DMS153 (cell line): Measurements from ENCODE around the gene AGAP1.
"Not testable (repeated sequence)": the region's sequence is repeated elsewhere in the genome, so short reads cannot be mapped to it uniquely, and the experiment has no call there.

Experiments
- DNase-seq: peaks from one replicate; lab custom pipeline; 2025; lab: John Stamatoyannopoulos, UW

The AGAP1 gene

DNA sequence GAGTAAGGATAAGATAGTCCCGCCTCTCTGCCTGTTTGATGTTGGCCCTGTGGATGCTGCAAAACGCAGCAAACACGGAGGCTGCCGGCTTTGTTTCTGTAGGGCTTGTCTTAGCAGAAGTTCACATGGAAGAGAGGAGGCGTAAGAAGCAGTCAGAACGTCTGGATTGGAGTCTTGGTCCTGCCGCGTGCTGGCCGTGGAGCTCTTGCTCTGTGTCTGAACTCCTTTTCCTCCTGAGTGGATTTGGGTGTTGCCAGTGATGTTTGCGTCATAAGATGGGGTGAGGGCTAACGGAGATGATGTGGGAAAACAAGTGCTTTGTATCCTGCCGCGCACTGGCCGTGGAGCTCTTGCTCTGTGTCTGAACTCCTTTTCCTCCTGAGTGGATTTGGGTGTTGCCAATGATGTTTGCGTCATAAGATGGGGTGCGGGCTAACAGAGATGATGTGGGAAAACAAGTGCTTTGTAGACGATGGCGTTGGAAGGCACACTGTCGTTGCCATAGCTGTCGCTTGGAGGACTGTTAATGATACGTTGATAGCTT lies 240.9 kb downstream of the AGAP1 start:
- no peak for DNase-seq

DNA sequence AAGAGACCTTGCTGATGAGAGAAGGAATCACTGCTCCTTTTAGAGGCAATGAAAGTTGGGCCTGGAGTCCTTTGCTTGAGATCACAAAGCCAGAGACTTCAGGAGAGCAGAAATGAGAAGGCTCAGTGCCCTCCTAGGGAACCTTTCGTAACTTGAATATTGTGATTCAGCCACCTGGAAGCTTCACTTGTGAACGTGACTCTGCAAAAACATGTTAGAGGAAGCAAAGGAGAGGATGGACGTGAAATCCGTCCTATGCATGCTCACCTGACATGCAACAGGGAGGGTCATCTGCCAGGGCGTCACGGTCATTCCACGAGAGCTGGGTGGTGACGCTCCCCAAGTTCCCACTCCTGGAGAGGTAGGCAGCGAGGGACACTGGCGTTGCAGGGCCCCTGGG lies 243.6 kb downstream of the AGAP1 start:
- DNase-seq = no peak

DNA sequence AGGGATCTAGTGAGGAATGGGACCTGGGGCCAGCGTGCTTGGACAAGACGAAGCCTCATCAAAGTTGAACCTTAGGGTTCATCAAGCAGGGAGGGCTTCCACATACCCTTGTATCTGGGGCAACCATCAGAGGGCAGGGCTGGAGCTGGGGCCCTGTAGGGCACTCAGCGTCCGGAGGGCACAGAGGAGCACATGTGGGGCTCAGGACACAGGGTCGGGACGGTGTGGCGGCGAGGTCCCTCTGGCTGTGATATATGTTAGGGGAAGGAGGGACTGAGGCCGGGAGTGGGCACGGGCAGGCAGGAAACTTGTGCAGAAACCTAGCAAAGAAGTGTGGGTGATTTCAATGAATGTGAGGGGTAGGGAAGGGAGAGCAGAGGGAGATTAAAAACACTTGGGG lies 244.0 kb downstream of the AGAP1 start:
- DNase-seq = no peak

DNA sequence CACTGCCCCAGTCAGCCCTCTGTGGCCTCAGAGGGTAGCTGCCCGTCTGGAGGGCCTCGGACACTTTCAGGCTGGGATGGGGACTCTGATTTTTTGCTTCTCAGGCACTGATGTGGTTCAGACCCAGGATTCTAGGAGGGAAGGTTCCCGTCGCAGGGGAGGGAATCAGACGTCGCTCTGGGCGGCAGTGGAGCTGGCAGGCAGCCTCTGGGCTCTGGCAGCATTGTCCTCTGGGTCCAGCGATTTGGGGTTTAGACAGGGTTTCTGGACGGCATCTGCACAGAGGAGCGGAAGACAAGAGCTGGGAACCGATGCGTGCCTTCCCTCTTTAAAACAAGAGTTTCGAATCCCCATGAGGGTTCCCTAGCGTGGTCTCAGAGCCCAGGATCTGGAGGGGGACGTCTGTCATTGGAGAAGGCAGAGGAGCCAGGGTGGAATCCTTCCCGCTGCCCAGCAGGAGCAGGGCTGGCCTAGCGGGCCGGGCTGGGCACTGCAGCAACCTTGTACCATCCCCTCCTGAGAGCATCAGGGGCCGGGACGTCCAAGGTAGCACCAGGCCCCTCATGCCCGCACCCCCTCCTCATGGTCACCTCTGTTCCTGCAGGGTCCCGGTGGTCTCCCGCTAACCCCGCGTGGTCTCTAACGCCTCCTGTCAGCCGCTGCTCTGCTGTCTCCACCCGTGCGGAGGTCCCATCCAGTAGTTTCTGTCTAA lies 246.0 kb downstream of the AGAP1 start:
- no peak for DNase-seq

DNA sequence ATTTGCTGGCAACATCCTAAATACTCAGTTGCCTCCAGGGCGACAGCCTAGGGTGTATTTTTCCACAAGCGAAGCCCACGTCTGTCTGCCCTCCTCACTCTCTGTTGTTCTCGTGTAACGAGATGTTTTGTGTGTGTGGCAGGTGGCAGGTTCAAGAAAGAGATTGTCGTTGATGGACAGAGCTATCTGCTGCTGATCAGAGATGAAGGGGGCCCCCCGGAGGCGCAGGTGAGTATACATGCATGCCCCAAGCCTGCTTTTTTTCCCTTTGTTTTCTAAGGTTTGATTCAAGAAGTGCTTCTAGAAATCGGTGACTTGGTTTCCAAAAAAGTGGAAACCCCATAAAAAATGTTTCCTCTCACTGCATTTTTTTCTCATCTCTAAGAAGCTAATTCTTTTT lies 247.0 kb downstream of the AGAP1 start:
- peak; percentile 33 for DNase-seq

- DNase-seq = no peak
Observed at GRCh38 chr2:235744161-235744560, 250.3 kb downstream of the AGAP1 start.

DNA sequence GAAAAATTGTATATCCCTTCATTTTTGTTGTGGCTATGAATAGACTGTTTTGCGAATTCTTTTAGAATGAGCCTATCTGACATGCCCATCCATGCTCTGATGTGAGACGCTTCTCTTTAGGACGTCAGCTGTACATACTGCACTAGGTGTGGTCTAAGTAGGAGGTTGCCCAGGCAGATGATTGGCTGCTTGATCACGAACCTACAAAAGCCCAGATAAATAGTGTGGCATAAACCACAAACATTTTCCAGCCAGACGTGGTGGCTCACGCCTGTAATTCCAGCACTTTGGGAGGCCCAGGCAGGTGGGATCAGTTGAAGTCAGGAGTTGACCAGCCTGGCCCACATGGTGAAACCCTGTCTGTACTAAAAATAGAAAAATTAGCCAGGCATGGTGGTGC lies 251.8 kb downstream of the AGAP1 start:
- no peak for DNase-seq

DNA sequence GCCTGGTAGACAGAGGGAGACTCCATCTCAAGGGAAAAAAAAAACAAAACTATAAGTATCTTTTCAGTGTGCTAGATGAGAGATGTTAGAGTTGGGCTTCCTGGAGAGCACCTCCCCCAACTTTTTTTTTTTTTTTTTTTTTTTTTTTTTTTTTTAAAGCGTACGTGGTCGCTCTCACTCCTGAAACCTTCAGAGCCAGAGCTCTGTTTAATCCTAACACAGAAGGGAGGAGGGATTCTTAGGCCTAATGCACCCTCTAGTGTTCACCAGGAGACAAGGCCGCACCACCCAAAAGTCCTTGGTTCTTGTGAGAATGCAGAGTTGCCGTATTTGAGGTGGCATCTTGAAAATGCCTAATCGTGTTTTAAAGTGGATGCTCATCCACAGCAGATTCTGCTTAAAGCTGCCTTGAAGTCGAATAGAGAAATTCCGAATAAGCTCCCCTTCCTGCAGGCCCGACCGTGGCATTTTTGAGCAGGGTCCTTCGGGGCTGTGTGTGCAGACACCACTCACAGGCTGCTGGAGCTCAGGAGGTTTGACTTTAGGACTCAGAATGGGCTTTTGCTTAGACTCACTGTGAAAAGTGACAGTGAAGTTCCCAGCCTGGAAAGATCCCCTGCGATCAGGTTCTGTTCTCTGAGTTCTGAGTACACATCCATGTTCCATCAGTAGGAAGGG lies 252.6 kb downstream of the AGAP1 start:
- DNase-seq = peak; percentile 82

- DNase-seq = no peak
Observed at GRCh38 chr2:235747001-235747785, 253.3 kb downstream of the AGAP1 start.

DNA sequence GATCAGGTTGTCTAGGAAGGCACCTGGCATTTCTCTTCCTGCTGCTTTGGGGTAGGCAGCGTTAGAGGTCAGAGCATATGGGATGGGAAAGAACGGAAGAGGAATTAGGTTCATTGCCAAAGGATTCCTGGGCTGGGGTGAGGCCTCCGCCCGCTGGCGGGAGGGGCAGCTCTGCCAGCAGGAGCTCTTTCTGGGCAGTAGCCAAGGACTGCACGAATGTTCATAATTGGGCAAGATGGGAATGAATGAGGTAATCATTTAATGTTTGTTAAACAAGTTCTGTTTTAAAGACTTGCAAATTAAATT lies 253.9 kb downstream of the AGAP1 start:
- peak; percentile 16 for DNase-seq

- no peak for DNase-seq
Observed at GRCh38 chr2:235749121-235749770, 255.4 kb downstream of the AGAP1 start.

GRCh38 chr2:235749771-235750160 lies 255.9 kb downstream of the AGAP1 start:
- DNase-seq = no peak

DNA sequence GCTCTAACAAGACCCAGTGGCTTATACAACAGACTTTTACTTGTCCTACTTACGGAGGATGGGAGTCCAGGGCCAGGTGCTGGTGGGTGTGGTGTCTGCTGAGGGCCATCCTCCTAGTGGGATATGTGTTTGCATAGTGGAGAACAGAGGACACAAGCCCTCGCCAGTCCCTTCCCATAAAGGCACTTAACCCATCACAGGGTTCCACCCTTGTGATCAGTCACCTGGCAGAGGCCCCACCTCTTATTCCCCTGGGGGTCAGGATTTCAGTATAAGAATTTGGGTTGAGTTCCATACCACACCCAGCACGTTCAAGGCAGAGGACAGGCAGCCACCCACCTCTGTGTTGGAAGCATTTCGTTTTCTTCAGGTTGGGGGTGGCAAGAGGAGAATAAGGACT lies 259.0 kb downstream of the AGAP1 start:
- peak; percentile 22 for DNase-seq

DNA sequence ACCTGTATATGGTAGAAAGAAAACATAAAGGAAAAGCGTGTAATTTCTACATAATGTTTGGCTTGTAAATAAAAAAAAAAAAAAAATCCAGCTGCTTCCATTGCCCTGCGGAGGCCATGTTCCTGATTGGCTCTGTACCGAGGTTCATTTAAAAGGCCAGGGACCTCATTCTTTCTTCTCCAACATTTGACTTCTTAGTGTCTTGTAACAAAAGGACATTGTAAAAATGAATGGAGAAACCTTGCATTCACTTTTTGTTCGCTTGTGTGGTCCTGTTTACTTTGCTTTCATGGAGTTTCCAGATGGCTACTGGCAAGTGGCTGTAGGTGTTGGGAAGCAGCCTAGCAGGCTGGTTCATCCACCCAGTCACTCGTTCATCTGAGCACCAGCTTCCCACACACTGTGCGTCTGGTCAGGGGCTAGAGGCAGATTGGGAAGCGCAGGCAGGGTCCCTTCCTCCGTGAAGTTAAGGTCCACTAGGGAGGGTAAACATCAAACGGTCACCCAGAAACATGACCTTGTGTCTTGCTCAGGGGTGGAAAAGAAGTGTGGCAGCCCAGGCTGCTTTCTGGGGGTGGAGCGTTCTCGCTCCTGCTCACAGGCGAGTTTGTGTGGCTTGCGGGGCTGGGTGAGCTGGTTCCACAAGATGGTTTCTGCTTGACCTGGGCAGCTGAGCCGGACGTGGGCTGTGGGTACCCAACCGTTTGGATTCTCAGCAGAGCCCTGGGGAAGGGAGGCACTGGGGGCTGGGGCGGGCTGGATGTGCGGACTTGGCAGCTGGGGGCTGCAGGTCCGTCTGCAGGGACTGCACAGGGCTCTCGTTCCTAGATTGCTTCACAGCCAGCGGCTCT lies 260.7 kb downstream of the AGAP1 start:
- DNase-seq = no peak

DNA sequence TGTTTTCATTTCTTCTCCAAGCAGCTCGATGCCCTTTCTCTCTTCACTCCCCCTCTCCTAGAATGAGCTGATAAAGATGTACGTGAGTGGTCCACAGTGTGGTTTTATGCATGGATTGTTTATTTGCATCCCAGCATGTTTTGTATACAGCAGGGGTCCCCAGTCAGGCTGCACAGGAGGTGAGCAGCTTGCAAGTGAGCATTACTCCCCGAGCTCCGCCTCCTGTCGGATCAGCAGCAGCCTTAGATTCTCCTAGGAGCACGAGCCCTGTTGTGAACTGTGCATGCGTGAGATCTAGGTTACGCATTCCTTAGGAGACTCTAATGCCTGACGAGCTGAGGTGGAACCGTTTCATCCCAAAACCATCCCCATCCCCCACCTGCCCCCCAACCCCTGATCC lies 262.6 kb downstream of the AGAP1 start:
- no peak for DNase-seq

DNA sequence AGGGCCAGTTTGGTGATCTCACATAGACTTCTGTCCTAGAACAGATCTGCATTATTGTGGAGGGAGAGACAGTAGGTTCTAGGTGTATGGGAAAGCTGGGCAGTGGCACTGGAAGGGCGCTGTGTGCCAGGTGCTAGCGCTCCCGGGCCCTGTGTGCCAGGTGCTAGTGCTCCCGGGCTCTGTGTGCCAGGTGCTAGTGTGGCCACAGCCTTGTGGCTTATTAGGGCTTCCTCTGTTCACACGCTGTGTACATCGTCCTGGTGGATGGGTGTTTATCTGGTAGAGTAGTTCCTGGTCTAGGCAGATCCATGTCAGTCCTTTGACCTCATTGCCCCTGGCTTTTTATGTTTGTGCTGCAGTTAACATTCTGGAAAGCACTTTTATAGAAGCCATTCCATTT lies 263.4 kb downstream of the AGAP1 start:
- no peak for DNase-seq

DNA sequence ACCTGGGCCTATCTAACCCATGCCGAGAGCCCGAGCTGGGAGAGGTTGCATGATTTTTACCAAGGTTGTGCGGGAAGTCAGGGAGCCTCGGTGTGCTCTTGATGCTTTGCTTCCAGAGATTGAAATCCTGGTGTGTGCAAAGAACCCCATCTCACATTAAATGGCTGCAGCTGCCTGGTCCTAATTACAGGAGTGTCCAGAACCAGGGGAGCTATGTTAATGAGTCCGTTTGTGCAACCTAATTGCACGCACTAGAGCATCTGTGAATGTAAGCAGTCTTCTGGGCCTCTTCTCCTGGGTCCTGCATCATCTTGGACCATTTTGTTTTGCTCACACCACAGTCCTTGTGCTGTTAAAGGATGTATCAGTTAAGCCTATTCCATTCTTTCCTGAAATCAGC lies 263.8 kb downstream of the AGAP1 start:
- no peak for DNase-seq

DNA sequence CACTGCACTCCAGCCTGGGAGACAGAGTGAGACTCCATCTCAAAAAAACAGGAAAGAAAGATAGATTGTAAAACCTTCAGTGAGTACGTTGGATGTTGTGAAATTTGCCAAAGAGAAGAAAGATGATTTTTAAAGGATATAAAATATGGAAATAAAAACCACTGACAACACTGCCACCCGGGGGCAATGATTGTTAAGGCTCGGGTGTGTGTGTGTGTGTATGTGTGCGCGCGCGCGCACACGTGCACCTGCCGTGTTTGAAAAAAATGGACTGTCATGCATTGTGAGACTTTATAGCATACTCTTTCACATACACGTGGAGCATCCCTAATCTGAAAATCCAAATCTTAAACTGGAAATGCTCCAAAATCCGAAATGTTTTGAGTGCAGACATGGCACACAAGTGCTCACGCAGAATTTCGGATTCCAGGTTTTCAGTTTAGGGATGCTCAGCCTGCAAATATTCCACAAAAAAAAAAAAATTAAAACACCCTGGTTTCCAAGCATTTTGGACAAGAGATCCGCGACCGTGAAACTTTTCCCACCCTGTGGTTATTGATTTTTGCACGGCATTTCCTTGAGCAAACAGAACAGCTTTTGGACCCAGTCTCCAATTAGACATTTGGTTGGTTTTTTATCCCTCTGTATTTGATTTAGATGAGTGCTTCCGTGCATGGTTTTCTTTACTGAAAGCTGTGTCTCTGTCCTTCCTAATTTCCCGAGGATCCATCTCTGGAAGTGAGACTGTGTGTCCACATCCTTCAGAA lies 269.2 kb downstream of the AGAP1 start:
- no peak for DNase-seq

DNA sequence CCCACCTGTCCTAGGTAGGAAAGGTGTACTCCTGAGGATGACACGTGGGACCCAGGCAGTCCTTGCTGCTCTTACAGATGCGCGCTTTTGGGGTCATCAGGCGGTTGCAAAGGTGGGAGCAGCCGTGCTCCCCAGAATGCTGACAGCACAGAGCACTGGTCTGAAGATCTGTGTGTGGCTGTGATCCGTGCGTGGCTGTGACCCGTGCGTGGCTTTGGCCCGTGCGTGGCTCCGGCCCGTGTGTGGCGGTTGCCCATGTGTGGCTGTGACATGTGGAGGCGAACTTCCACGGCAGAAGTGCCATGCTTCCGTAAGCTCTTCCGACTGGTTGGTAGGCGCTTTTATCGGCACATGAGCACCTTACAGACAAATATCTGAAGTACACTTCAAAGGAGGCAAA lies 270.0 kb downstream of the AGAP1 start:
- DNase-seq = no peak

- not testable (repeated sequence) for DNase-seq
Observed at GRCh38 chr2:235764478-235764877, 270.6 kb downstream of the AGAP1 start.
